Glutamatergic neuron (in vitro differentiated cells): Measurements from ENCODE around the gene APOH. TPM values are rescaled to one million over a fixed set of nuclear protein-coding genes. Genes with fewer than 3 reads are reported as not detected.

Source experiments
- DNase-seq: peaks from one replicate; pipeline ENCODE4 v3.0.0; 2022
- H3K27ac Mint-ChIP-seq: one replicate; pipeline ENCODE4 v1.8.0; 2020; ENCODE audit warnings: mild to moderate bottlenecking, mixed read lengths, inconsistent platforms; ENCODE audit not compliant: unreplicated experiment
- H3K27me3 Mint-ChIP-seq: one replicate; pipeline ENCODE4 v1.8.0; 2020; ENCODE audit warnings: mild to moderate bottlenecking, moderate library complexity, mixed read lengths, inconsistent platforms; ENCODE audit not compliant: unreplicated experiment
- H3K36me3 Mint-ChIP-seq: one replicate; pipeline ENCODE4 v1.8.0; 2020; ENCODE audit warnings: mild to moderate bottlenecking, mixed read lengths, inconsistent platforms; ENCODE audit not compliant: unreplicated experiment
- H3K4me1 Mint-ChIP-seq: one replicate; pipeline ENCODE4 v1.8.0; 2020; ENCODE audit warnings: mild to moderate bottlenecking, low read depth, mixed read lengths, inconsistent platforms; ENCODE audit not compliant: unreplicated experiment
- H3K4me3 Mint-ChIP-seq: one replicate; pipeline ENCODE4 v1.8.0; 2020; ENCODE audit warnings: mild to moderate bottlenecking, mixed read lengths, inconsistent platforms; ENCODE audit not compliant: unreplicated experiment
- H3K9me3 Mint-ChIP-seq: one replicate; pipeline ENCODE4 v1.8.0; 2020; ENCODE audit warnings: mild to moderate bottlenecking, moderate library complexity, mixed read lengths, inconsistent platforms; ENCODE audit not compliant: unreplicated experiment
- CTCF ChIP-seq: fragments of 200-600 bp; sonication (generic); IDR thresholded peaks from one replicate; pipeline ENCODE4 v1.5.0; 2021; ENCODE audit not compliant: partially characterized antibody, unreplicated experiment
- total RNA-seq: library from RNA; stranded (reverse); fragmentation: NEBNext Ultra II Directional; extraction: Animal tissue kit (Norgen Biotek cat#: 25700); gene quantifications from one replicate; pipeline ENCODE4 v1.2.1, GENCODE V29; 2021; ENCODE audit not compliant: unreplicated experiment

Gene APOH
- total RNA-seq, 1 donor from 2014 or later, result not detected

- TF ChIP-seq CTCF, result no peak
- no peaks in the 10 kb centered on the region for H3K4me1 Mint-ChIP-seq
- no peak overlapping the region for H3K27ac Mint-ChIP-seq
- no peaks in the 10 kb centered on the region for H3K27me3 Mint-ChIP-seq
- H3K9me3 Mint-ChIP-seq, result no peaks in the 10 kb centered on the region
- no peaks in the 10 kb centered on the region for H3K36me3 Mint-ChIP-seq
- no peak overlapping the region for H3K4me3 Mint-ChIP-seq
- DNase-seq, result no peak
Measured at GRCh38 chr17:66198242-66198641, 31.0 kb downstream of the APOH start.

- no peaks in the 10 kb centered on the region for H3K36me3 Mint-ChIP-seq
- no peak overlapping the region for H3K27ac Mint-ChIP-seq
- peaks cover 2% of the 10 kb centered on the region for H3K27me3 Mint-ChIP-seq
- H3K9me3 Mint-ChIP-seq, result no peaks in the 10 kb centered on the region
- H3K4me3 Mint-ChIP-seq, result peak overlapping the region; percentile 74
- DNase-seq, result no peak
- H3K4me1 Mint-ChIP-seq, result peaks cover 6% of the 10 kb centered on the region
- no peak for TF ChIP-seq CTCF
Measured at GRCh38 chr17:66192378-66192687, 36.9 kb downstream of the APOH start.

- H3K4me1 Mint-ChIP-seq, result peaks cover 6% of the 10 kb centered on the region
- TF ChIP-seq CTCF, result no peak
- H3K36me3 Mint-ChIP-seq, result no peaks in the 10 kb centered on the region
- H3K9me3 Mint-ChIP-seq, result no peaks in the 10 kb centered on the region
- H3K27ac Mint-ChIP-seq, result no peak within 1 kb of the TSS
- peak; percentile 94 for DNase-seq
- H3K27me3 Mint-ChIP-seq, result peaks cover 2% of the 10 kb centered on the region
- peak within 1 kb of the TSS; percentile 78 for H3K4me3 Mint-ChIP-seq
Measured at GRCh38 chr17:66191593-66192377, 37.4 kb downstream of the APOH start, which contains the start of gene CEP112. CEP112 (minus strand) TSS chr17:66192133.

GRCh38 chr17:66190738-66191592 is 38.2 kb downstream of the APOH start:
- TF ChIP-seq CTCF, result no peak
- no peak for DNase-seq

GRCh38 chr17:66187718-66188117 is 41.5 kb downstream of the APOH start:
- no peaks in the 10 kb centered on the region for H3K9me3 Mint-ChIP-seq
- no peak for DNase-seq
- peaks cover 2% of the 10 kb centered on the region for H3K27me3 Mint-ChIP-seq
- H3K36me3 Mint-ChIP-seq, result no peaks in the 10 kb centered on the region
- no peak overlapping the region for H3K4me3 Mint-ChIP-seq
- no peak overlapping the region for H3K27ac Mint-ChIP-seq
- peaks cover 6% of the 10 kb centered on the region for H3K4me1 Mint-ChIP-seq
- TF ChIP-seq CTCF, result no peak

More at GRCh38 chr17:66190738-66191592, 38.2 kb downstream of the APOH start:
- Mint-ChIP-seq H3K4me1 (peaks cover 6% of the 10 kb centered on the region), H3K4me3 (peak overlapping the region; percentile 78), H3K27me3 (peaks cover 2% of the 10 kb centered on the region), H3K36me3 (no peaks in the 10 kb centered on the region), H3K9me3 (no peaks in the 10 kb centered on the region), H3K27ac (no peak overlapping the region)
